ENCODE data around the gene PCED1A.
"Not testable (repeated sequence)": the region's sequence is repeated elsewhere in the genome, so short reads cannot be mapped to it uniquely, and the experiment has no call there.

Gene PCED1A

GRCh38 chr20:2865630-2866029, 25.2 kb upstream of the PCED1A start:
- no peak for DNase-seq

DNA sequence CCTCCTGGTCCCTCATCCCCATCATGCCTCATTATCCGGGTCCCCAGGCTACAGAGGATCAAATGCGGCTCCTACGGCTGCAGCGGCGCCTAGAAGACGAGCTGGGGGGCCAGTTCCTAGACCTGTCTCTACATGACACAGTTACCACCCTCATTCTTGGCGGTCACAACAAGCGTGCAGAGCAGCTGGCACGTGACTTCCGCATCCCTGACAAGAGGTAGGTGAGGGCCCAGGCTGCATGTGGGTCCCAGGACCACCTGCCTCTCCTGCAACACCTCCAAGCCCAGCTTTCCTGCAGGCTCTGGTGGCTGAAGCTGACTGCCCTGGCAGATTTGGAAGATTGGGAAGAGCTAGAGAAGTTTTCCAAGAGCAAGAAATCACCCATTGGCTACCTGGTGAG, 24.6 kb upstream of the PCED1A start:
- no peak for DNase-seq

- DNase-seq, result no peak
Measured at GRCh38 chr20:2864626-2865025, 24.2 kb upstream of the PCED1A start.

GRCh38 chr20:2859330-2860121, 19.1 kb upstream of the PCED1A start:
- no peak for DNase-seq

DNA sequence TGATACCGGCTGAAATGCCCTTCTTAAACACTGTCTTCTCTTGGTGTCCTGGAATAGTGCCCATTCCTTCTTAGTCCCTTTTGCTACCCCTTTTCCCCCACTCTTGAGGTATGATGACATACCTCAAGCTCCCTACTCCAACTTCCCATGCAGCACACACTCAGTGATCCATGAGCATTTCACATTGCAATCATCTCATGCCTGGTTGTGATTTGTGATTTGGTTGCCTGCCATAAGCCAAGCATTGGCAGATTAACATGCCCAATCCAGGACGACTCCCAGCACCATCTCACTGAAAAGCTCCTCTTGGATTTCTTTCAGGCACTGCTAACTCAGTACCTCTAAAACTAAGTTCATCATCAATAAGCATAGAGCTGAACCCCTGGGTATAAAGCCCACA, 18.1 kb upstream of the PCED1A start:
- DNase-seq, result no peak

DNA sequence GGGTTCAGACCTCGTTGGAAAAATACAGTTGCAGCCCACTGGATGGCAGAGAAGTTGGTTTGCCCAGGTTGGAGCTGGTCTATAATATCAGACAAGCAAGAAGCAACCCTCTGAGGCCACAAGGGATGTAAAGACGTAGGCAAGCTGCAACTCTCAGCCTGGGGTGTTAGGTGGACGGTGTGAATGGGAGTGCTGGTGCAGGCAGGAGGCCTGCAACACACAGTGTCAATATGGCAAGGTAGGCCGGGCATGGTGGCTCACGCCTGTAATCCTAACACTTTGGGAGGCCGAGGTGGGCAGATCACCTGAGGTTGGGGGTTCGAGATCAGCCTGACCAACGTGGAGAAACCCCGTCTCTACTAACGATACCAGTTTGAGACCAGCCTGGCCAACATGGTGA, 10.6 kb upstream of the PCED1A start:
- DNase-seq, result no peak

DNA sequence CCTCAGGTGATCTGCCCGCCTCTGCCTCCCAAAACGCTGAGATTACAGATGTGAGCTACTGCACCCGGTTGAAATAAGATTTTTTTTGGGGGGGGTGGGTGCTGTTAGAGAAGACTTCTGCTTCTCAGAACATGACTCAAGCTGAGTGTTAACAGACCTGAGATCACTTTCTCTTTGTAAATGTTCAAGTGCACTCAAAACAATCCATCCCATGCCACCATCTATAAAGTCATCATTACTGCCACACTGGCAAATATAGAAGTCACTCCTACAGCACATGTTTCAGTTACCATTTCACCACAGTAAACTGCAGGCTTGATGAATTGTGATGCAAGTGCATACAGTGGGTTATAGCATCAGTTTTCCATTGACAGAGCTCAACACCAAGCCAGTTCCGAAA, 9.1 kb upstream of the PCED1A start:
- peak; percentile 11 for DNase-seq

- no peak for DNase-seq
Measured at GRCh38 chr20:2847802-2848201, 7.3 kb upstream of the PCED1A start.

GRCh38 chr20:2846698-2847097, 6.2 kb upstream of the PCED1A start:
- no peak for DNase-seq

DNA sequence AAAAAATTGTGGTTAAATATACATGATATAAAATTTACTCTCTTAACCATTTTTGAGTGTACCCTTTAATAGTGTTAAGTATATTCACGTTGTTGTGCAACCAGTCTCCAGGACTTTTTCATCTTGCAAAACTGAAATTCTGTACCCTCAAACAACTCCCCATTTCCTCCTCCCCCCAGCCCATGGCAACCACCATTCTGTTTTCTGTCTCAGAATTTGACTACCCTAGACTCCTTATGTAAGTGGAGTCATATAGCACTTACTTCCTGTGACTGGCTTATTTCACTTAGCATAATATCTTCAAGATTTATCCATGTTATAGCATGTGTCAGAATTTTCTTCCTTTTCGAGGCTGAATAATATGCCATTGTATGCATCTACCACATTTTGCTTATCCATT, 5.2 kb upstream of the PCED1A start:
- DNase-seq, result peak; percentile 20

- peak; percentile 36 for DNase-seq
Measured at GRCh38 chr20:2840967-2841531, 594 bp upstream of the PCED1A start.

DNA sequence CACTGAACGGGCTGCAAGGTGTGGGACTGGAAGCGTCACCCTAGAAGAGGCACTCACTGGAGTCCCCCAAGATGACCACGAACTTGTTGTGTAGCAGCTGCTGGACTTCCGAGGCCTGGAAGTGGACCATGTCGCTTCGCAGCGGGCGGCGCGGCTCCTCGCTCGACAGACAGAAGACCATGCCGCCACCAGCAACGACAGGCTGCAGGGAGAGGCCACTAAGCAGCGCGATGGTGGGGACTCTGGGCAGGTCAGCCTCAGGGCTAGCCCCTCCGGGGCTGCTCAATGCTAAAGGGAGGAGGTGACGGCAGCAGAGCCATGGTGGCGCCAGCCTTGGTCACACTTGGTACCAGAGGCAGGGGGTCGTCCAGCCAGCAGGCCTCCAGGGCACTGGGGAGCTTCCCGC, 720 bp downstream of the PCED1A start:
- DNase-seq, result no peak

GRCh38 chr20:2838847-2839671, 1.4 kb downstream of the PCED1A start:
- DNase-seq, result no peak

- no peak for DNase-seq
Measured at GRCh38 chr20:2838170-2838797, 2.2 kb downstream of the PCED1A start.

GRCh38 chr20:2837221-2837960, 3.1 kb downstream of the PCED1A start:
- no peak for DNase-seq

- no peak for DNase-seq
Measured at GRCh38 chr20:2836035-2836434, 4.4 kb downstream of the PCED1A start.

DNA sequence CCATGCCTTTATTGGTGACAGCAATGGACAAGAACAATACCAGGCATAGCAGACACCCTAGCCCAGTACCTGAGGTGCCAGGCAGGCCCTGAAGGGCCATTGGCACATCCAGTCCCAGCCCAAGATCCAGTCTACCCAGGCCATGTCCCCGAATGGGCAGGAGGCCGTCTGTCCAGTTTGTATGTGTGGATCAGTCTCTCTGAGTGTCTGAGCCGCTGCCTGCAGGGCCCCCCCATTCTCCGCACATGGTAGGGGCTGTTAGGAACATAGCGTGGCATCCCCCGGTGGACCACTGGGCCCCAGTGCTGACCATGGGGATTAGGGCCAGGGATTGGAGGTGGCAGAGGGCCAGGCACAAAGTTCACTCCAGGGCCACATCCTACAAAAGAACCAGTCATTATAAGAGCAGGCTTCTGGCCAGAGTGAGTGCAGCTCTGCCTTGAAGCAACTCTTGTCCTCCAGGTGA, 5.1 kb downstream of the PCED1A start:
- DNase-seq, result no peak

DNA sequence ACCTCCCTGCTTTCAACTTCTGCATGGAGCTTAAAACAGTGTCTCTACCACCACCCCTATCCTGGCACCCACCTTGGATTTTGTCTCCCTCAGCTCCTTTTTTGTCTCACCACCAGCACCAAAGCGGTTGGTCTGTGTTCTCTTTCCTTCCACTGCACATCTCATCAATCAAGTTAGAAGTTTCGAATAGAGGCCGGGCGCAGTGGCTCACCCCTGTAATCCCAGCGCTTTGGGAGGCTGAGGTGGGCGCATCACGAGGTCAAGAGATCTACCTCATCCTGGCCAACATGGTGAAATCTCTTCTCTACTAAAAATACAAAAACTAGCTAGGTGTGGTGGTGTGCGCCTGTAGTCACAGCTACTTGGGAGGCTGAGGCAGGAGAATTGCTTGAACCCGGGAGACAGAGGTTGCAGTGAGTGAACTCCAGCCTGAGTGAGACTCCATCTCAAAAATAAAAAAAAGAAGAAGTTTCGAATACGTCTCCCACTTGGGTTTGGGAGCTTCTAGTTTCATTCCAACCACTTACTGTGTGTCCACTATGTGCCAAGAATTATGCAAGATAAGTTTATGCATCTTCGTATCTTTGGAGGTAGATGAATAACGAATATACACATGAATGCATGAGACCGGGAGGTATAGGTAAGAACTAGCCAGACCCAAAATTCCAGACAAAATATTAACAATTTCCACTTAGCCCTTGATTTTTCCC, 5.9 kb downstream of the PCED1A start:
- DNase-seq, result no peak

DNA sequence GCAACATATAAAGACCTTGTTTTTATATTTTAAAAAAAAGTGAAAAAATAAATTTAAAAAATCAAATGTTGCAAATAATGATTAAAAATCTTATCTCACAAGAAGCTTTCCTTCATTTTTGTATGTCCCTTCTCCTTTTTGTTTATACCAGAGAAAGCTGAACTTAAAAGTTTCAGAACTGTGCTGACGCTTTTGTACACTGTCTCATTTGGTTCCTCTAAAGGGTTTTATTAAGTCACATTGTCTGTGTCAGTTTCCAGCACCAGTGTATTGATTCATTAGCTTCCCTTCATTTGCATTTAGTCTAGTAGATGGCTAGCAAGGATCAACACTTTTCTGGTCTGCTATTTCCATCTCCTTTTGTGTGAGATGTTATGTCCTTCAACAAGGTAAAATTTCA, 6.7 kb downstream of the PCED1A start:
- no peak for DNase-seq

GRCh38 chr20:2831206-2831605, 9.2 kb downstream of the PCED1A start:
- not testable (repeated sequence) for DNase-seq

GRCh38 chr20:2829376-2829775, 11.1 kb downstream of the PCED1A start:
- DNase-seq, result no peak

- no peak for DNase-seq
Measured at GRCh38 chr20:2826655-2827054, 13.8 kb downstream of the PCED1A start.
